Stomach smooth muscle (tissue), 2 donors: Measurements from ENCODE around the gene WDR88.
"Not testable (repeated sequence)": the region's sequence is repeated elsewhere in the genome, so short reads cannot be mapped to it uniquely, and the experiment has no call there.

Source experiments
- H3K27ac ChIP-seq: one replicate; pipeline ENCODE4 v1.7.0; 2013; ENCODE audit warnings: mild to moderate bottlenecking, low read length, inconsistent platforms
- H3K27me3 ChIP-seq, 2 donors: one replicate each; pipeline ENCODE4 v1.7.0; 2013; ENCODE audit warnings: low read length in 2 of 2; ENCODE audit not compliant: insufficient read depth in 2 of 2, control insufficient read depth in 1 of 2
- H3K36me3 ChIP-seq, 2 donors: one replicate each; pipeline ENCODE4 v1.7.0; 2013; ENCODE audit warnings: low read length in 2 of 2; ENCODE audit not compliant: control insufficient read depth in 2 of 2, insufficient read depth in 2 of 2
- H3K4me1 ChIP-seq: one replicate; pipeline ENCODE4 v1.7.0; 2013; ENCODE audit warnings: low read length; ENCODE audit not compliant: control insufficient read depth, insufficient read depth
- H3K4me3 ChIP-seq, 2 donors: one replicate each; pipeline ENCODE4 v1.7.0; 2013; ENCODE audit warnings: low read length in 2 of 2
- H3K9ac ChIP-seq, 2 donors: one replicate each; pipeline ENCODE4 v1.7.0; 2013; ENCODE audit warnings: low read length in 2 of 2, mild to moderate bottlenecking in 1 of 2
- H3K9me3 ChIP-seq, 2 donors: one replicate each; pipeline ENCODE4 v1.7.0; 2013; ENCODE audit warnings: low read length in 2 of 2; ENCODE audit not compliant: control insufficient read depth in 2 of 2
- donor health status: healthy.
- donor health status: Pancreatic carcinoma.

The WDR88 gene

DNA sequence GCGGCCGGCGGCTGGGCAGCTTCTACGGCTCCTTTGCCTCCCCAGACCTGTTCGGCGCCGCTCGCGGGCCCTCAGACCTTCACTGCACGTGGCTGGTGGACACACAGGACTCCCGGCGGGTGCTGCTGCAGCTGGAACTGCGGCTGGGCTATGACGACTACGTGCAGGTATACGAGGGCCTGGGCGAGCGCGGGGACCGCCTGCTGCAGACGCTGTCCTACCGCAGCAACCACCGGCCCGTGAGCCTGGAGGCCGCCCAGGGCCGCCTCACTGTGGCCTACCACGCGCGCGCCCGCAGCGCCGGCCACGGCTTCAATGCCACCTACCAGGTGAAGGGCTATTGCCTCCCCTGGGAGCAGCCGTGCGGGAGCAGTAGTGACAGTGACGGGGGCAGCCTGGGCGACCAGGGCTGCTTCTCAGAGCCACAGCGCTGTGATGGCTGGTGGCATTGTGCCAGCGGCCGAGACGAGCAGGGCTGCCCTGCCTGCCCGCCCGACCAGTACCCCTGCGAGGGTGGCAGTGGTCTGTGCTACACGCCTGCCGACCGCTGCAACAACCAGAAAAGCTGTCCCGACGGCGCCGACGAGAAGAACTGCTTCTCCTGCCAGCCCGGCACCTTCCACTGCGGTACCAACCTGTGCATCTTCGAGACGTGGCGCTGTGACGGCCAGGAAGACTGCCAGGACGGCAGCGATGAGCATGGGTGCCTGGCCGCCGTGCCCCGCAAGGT, 73.8 kb downstream of the WDR88 start:
- Histone ChIP-seq H3K27ac (no peak overlapping the region), H3K4me3 (no peak overlapping the region), H3K9me3 (no peaks in the 10 kb centered on the region), H3K36me3 (peaks cover 6 to 21% of the 10 kb centered on the region in 2 donors), H3K9ac (no peak overlapping the region), H3K4me1 (no peaks in the 10 kb centered on the region), H3K27me3 (no peaks in the 10 kb centered on the region)

DNA sequence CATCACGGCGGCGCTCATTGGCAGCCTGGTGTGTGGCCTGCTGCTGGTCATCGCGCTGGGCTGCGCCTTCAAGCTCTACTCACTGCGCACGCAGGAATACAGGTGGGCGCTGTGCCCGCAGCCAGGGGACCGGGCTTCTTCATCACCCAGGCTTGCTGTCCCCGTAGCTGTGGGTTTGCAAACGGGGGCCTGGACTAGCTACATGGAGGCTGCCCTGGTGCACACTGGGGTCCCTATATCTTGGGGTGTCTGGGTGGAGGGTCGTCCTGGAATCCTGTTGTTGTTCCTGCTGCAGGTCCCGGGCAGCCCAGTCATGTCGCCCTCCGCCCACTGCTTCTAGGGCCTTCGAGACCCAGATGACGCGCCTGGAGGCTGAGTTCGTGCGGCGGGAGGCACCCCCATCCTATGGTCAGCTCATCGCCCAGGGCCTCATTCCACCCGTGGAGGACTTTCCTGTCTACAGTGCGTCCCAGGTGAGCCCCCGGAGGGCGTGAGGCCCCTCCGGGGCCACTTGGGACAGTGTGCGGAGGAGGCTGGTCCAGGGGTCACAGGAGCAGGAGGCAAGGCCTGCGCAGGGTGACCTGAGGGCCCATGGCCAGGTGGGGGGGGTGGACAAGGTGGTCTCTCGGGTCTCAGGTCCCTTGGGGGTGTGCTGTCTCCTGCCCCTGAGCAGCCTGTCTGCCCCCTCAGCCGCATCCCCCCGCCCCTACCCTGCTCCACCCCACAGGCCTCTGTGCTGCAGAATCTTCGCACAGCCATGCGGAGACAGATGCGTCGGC, 74.5 kb downstream of the WDR88 start:
- H3K36me3 ChIP-seq: peaks cover 6 to 21% of the 10 kb centered on the region in 2 donors
- H3K9ac ChIP-seq: no peak overlapping the region
- H3K4me3 ChIP-seq: no peak overlapping the region
- H3K4me1 ChIP-seq: no peaks in the 10 kb centered on the region
- no peaks in the 10 kb centered on the region for H3K27me3 ChIP-seq
- no peak overlapping the region for H3K27ac ChIP-seq
- no peaks in the 10 kb centered on the region for H3K9me3 ChIP-seq

GRCh38 chr19:33207040-33207620, 75.2 kb downstream of the WDR88 start:
- Histone ChIP-seq H3K27ac (no peak overlapping the region), H3K9ac (no peak overlapping the region), H3K27me3 (no peaks in the 10 kb centered on the region), H3K9me3 (no peaks in the 10 kb centered on the region), H3K4me1 (no peaks in the 10 kb centered on the region), H3K36me3 (peaks cover 6 to 18% of the 10 kb centered on the region in 2 donors), H3K4me3 (no peak overlapping the region)

DNA sequence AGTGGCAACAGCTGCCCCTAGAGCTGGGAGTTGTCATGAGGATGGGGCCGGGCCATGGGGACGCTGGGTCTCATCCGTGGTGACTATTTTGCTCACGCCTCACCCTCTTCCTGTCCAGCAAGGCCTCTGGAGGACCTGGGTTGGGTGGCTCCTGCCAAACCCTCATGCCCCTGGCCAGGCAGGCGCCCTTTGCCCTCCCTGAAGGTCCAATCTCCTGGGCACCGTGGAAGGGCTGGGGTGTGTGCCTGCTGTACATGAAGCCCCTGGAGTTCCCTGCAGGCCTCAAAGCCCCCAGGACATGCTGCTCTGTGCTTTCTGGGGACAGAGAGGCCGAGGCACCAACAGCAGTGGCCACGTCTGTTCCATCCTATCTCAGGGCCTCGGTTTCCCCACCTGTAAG, 76.0 kb downstream of the WDR88 start:
- H3K4me1 ChIP-seq: no peaks in the 10 kb centered on the region
- H3K36me3 ChIP-seq: peaks cover 6 to 15% of the 10 kb centered on the region in 2 donors
- no peak overlapping the region for H3K4me3 ChIP-seq
- no peak overlapping the region for H3K9ac ChIP-seq
- no peaks in the 10 kb centered on the region for H3K27me3 ChIP-seq
- no peaks in the 10 kb centered on the region for H3K9me3 ChIP-seq
- no peak overlapping the region for H3K27ac ChIP-seq

DNA sequence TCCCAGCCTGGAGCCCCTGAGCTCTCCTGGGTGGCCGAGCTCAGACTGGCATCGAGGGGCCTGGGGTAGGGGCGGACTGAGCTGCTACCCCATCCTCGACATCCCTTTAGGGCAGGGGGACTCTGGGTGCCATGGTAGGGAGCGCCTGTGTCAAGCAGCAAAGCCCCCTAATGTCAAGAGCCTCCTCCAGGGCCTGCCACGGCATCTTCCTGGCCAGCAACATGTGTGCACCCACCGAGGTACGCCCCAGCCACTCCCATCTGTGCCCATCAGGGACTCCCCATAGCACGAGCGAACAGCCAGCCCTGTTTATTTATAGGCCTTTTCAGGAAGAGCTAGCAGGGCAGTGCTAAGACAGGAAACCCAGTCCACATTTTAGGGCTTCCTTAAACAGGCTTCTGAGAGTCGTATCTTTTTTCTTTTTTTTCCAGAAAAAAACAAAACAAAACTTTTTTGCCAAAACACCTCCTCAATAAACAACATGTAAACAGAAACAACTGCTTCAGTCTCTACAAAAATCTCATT, 76.5 kb downstream of the WDR88 start:
- no peak overlapping the region for H3K4me3 ChIP-seq
- no peaks in the 10 kb centered on the region for H3K9me3 ChIP-seq
- no peak overlapping the region for H3K9ac ChIP-seq
- H3K27me3 ChIP-seq: no peaks in the 10 kb centered on the region
- no peaks in the 10 kb centered on the region for H3K4me1 ChIP-seq
- H3K36me3 ChIP-seq: peaks cover under 1 to 10% of the 10 kb centered on the region in 2 donors
- no peak overlapping the region for H3K27ac ChIP-seq

DNA sequence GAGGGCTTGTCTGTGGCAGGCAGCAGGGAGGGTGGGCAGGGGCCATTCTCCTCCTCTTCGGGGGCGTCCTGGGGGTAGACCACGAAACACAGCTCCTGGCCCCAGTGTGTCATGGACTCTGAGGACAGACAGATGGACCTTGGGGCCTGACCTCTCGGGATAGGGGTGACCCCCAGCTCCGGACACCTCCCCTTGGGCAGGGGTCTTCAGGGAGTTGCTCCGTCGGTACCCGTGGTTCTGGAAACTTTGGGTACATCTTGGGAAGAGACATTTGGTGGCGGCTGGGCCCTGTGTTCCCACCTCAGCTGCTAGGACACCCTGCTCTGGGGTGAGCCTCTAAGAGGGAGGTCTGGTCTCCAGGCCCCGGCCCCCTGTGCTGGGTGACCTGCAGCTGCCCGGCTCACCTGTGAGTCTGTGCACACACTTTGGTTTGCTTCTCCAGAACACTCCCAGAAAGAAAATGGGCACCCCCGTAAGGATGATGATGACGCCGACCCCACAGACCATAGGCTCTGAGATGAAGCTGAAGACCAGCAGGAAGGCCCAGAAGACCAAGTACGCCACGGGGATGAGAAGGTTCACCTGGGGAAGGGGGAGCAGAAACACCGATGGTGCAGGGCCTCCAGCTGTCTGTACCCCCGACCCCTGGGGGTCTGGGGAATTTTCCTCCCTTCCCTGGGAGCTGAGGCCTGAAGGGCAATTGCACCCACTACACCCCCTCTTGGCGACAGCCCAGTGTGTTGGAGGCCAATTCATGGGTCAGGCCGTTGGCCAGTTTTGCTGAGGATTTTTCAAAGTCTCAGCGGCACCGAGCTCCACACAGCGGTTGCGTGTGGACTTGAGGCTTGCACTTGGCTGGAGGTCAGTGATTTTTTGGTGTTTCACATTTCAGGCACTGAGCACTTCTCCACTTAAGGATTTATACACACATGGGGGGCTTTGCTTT, 77.3 kb downstream of the WDR88 start:
- H3K9me3 ChIP-seq: no peaks in the 10 kb centered on the region
- H3K4me1 ChIP-seq: no peaks in the 10 kb centered on the region
- no peaks in the 10 kb centered on the region for H3K27me3 ChIP-seq
- H3K27ac ChIP-seq: no peak overlapping the region
- no peak overlapping the region for H3K9ac ChIP-seq
- H3K36me3 ChIP-seq: peaks cover 0 to 8% of the 10 kb centered on the region in 2 donors
- no peak overlapping the region for H3K4me3 ChIP-seq

GRCh38 chr19:33209850-33210230, 77.9 kb downstream of the WDR88 start:
- H3K9ac ChIP-seq, H3K27me3 ChIP-seq, H3K4me1 ChIP-seq, H3K9me3 ChIP-seq, H3K36me3 ChIP-seq, H3K27ac ChIP-seq, H3K4me3 ChIP-seq: not testable (repeated sequence)

- Histone ChIP-seq H3K4me1 (no peaks in the 10 kb centered on the region), H3K27me3 (no peaks in the 10 kb centered on the region), H3K9ac (no peak overlapping the region), H3K27ac (no peak overlapping the region), H3K4me3 (no peak overlapping the region), H3K36me3 (peaks cover 0 to 6% of the 10 kb centered on the region in 2 donors), H3K9me3 (no peaks in the 10 kb centered on the region)
These were observed 78.5 kb downstream of the WDR88 start for GRCh38 chr19:33210266-33210940.

DNA sequence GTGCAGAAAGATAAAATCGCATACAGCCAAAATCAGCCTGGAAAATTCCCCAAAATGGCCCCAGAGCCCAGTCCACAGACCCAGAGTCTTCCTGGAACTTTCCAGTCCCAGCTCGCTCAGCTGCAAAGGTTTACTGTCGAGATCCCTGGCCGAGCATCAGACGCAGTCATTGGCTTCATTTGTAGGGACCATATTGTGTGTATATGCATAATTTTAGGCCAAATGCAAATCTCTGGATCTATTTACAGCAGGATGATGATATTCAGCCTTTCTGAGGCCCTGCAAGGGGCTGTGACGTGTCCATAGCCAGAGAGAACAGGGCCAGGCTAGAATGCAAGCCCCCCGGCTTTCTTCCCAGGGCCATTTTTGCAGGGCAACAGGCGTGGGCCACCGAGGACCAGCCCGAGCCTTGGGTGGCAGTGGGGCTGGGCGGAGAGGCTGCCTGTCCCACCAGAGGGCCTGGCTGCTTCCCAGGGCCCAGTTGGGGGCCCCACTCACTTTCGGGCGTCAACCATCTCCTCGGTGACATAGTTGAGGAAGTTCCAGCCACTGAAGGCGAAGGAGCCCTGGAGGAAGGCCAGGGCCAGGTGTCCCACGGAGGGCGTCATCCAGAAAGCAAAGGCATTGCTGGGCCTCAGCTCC, 80.0 kb downstream of the WDR88 start:
- H3K9me3 ChIP-seq: no peaks in the 10 kb centered on the region
- no peaks in the 10 kb centered on the region for H3K27me3 ChIP-seq
- no peak overlapping the region for H3K4me3 ChIP-seq
- no peak overlapping the region for H3K27ac ChIP-seq
- H3K36me3 ChIP-seq: no peaks in the 10 kb centered on the region
- no peaks in the 10 kb centered on the region for H3K4me1 ChIP-seq
- no peak overlapping the region for H3K9ac ChIP-seq
